T-helper 17 cell (primary cell): ENCODE data around the gene PET117. TPM values are rescaled to one million over a fixed set of nuclear protein-coding genes. Genes with fewer than 3 reads are reported as not detected.
A peak's percentile ranks its signal among the peaks of the same experiment; 100 is the strongest.
"Not testable (repeated sequence)": the region's sequence is repeated elsewhere in the genome, so short reads cannot be mapped to it uniquely, and the experiment has no call there.

Experiments used
- ATAC-seq: fragments of 150-1000 bp; cut with Tn5 transposase; 2 replicates; pipeline ENCODE4 v1.10.0; 2021; ENCODE audit warnings: mild to moderate bottlenecking, moderate library complexity
- DNase-seq, 3 donors: peaks; one replicate each; pipeline versions ENCODE4 v3.0.0 to v3.0.0-alpha.2; 2020 to 2021
- H3K9me3 ChIP-seq: one replicate; pipeline ENCODE4 v1.7.0; 2013; ENCODE audit warnings: low read length, mild to moderate bottlenecking; ENCODE audit not compliant: control insufficient read depth, poor library complexity, severe bottlenecking
- H3K27ac Mint-ChIP-seq: one replicate; pipeline ENCODE4 v1.8.0; 2022; ENCODE audit warnings: mild to moderate bottlenecking, moderate library complexity, mixed read lengths
- H3K27me3 Mint-ChIP-seq: one replicate; pipeline ENCODE4 v1.8.0; 2022; ENCODE audit warnings: mixed read lengths
- H3K36me3 Mint-ChIP-seq: one replicate; pipeline ENCODE4 v1.8.0; 2022; ENCODE audit warnings: low read depth, mixed read lengths
- H3K4me1 Mint-ChIP-seq: one replicate; pipeline ENCODE4 v1.8.0; 2022; ENCODE audit warnings: mild to moderate bottlenecking, mixed read lengths
- H3K4me3 Mint-ChIP-seq: one replicate; pipeline ENCODE4 v1.8.0; 2022; ENCODE audit warnings: mild to moderate bottlenecking, moderate library complexity, mixed read lengths
- total RNA-seq, 4 donors: library from RNA in 2 of 4; stranded (reverse) in 2 of 4; gene quantifications; one replicate each; pipeline ENCODE4 v1.2.3 and lab custom pipeline; 2022 to 2026

Gene PET117
- total RNA-seq, 2 donors from 2014 or later, result 10.5 to 11.5 TPM

- H3K4me1 Mint-ChIP-seq, H3K4me3 Mint-ChIP-seq, H3K9me3 ChIP-seq, ATAC-seq, H3K27ac Mint-ChIP-seq, DNase-seq, H3K27me3 Mint-ChIP-seq, H3K36me3 Mint-ChIP-seq: not testable (repeated sequence)
Observed at GRCh38 chr20:18128574-18128973, 9.1 kb upstream of the PET117 start.

GRCh38 chr20:18132663-18133062, 5.0 kb upstream of the PET117 start:
- peaks cover 4% of the 10 kb centered on the region for H3K4me1 Mint-ChIP-seq
- no peak for DNase-seq
- no peaks in the 10 kb centered on the region for H3K36me3 Mint-ChIP-seq
- peaks cover 6% of the 10 kb centered on the region for H3K27me3 Mint-ChIP-seq
- H3K9me3 ChIP-seq, result no peaks in the 10 kb centered on the region
- ATAC-seq, result no peak
- H3K4me3 Mint-ChIP-seq, result no peak overlapping the region
- H3K27ac Mint-ChIP-seq, result no peak overlapping the region

- H3K9me3 ChIP-seq, result no peaks in the 10 kb centered on the region
- Mint-ChIP-seq H3K27me3 (peaks cover 6% of the 10 kb centered on the region), H3K36me3 (no peaks in the 10 kb centered on the region), H3K4me3 (no peak overlapping the region), H3K4me1 (peaks cover 11% of the 10 kb centered on the region), H3K27ac (no peak overlapping the region)
- no peak for DNase-seq
- ATAC-seq, result no peak
Observed at GRCh38 chr20:18133962-18134361, 3.7 kb upstream of the PET117 start.

- H3K4me3 Mint-ChIP-seq, result peak overlapping the region; percentile 88
- ATAC-seq, result no peak
- H3K9me3 ChIP-seq, result no peaks in the 10 kb centered on the region
- H3K27me3 Mint-ChIP-seq, result no peaks in the 10 kb centered on the region
- peaks cover 26% of the 10 kb centered on the region for H3K4me1 Mint-ChIP-seq
- DNase-seq, result no peak
- no peaks in the 10 kb centered on the region for H3K36me3 Mint-ChIP-seq
- peak overlapping the region; percentile 91 for H3K27ac Mint-ChIP-seq
Observed at GRCh38 chr20:18138266-18138582, 561 bp downstream of the PET117 start.

- Mint-ChIP-seq H3K27ac (peak overlapping the region; percentile 91), H3K4me3 (peak overlapping the region; percentile 88), H3K36me3 (no peaks in the 10 kb centered on the region), H3K27me3 (no peaks in the 10 kb centered on the region), H3K4me1 (peaks cover 26% of the 10 kb centered on the region)
- ATAC-seq (no peak), DNase-seq (no peak)
- no peaks in the 10 kb centered on the region for H3K9me3 ChIP-seq
Observed at GRCh38 chr20:18138639-18139583, 1.2 kb downstream of the PET117 start.

GRCh38 chr20:18139832-18140231, 2.2 kb downstream of the PET117 start:
- Mint-ChIP-seq H3K36me3 (no peaks in the 10 kb centered on the region), H3K4me1 (peaks cover 29% of the 10 kb centered on the region), H3K27me3 (no peaks in the 10 kb centered on the region), H3K27ac (peak overlapping the region; percentile 91), H3K4me3 (peak overlapping the region; percentile 88)
- ATAC-seq (no peak), DNase-seq (no peak)
- H3K9me3 ChIP-seq, result no peaks in the 10 kb centered on the region

GRCh38 chr20:18144541-18145099, 7.0 kb downstream of the PET117 start:
- no peak for ATAC-seq
- H3K27me3 Mint-ChIP-seq, result no peaks in the 10 kb centered on the region
- no peak overlapping the region for H3K27ac Mint-ChIP-seq
- H3K4me1 Mint-ChIP-seq, result peaks cover 17% of the 10 kb centered on the region
- DNase-seq, result no peak
- H3K4me3 Mint-ChIP-seq, result no peak overlapping the region
- H3K36me3 Mint-ChIP-seq, result no peaks in the 10 kb centered on the region
- no peaks in the 10 kb centered on the region for H3K9me3 ChIP-seq

GRCh38 chr20:18154342-18154741, 16.7 kb downstream of the PET117 start:
- Mint-ChIP-seq H3K4me3 (no peak overlapping the region), H3K36me3 (peaks cover 5% of the 10 kb centered on the region), H3K4me1 (peaks cover 8% of the 10 kb centered on the region), H3K27ac (no peak overlapping the region), H3K27me3 (no peaks in the 10 kb centered on the region)
- ATAC-seq (no peak), DNase-seq (no peak)
- H3K9me3 ChIP-seq, result no peaks in the 10 kb centered on the region

GRCh38 chr20:18156045-18156444, 18.4 kb downstream of the PET117 start:
- Mint-ChIP-seq H3K4me3 (no peak overlapping the region), H3K27ac (no peak overlapping the region), H3K27me3 (no peaks in the 10 kb centered on the region), H3K4me1 (peaks cover 8% of the 10 kb centered on the region), H3K36me3 (peaks cover 8% of the 10 kb centered on the region)
- no peak for ATAC-seq
- DNase-seq, result no peak
- H3K9me3 ChIP-seq, result no peaks in the 10 kb centered on the region

GRCh38 chr20:18164356-18164755, 26.7 kb downstream of the PET117 start:
- Mint-ChIP-seq H3K4me1 (peaks cover 36% of the 10 kb centered on the region), H3K36me3 (peaks cover 18% of the 10 kb centered on the region), H3K4me3 (no peak overlapping the region), H3K27me3 (no peaks in the 10 kb centered on the region), H3K27ac (peak overlapping the region; percentile 77)
- DNase-seq (no peak), ATAC-seq (no peak)
- H3K9me3 ChIP-seq, result no peaks in the 10 kb centered on the region

- DNase-seq, result no peak
- peaks cover 15% of the 10 kb centered on the region for H3K36me3 Mint-ChIP-seq
- peak overlapping the region; percentile 77 for H3K27ac Mint-ChIP-seq
- H3K4me1 Mint-ChIP-seq, result peaks cover 36% of the 10 kb centered on the region
- no peaks in the 10 kb centered on the region for H3K27me3 Mint-ChIP-seq
- no peaks in the 10 kb centered on the region for H3K9me3 ChIP-seq
- peak overlapping the region; percentile 9 for H3K4me3 Mint-ChIP-seq
- no peak for ATAC-seq
Observed at GRCh38 chr20:18165553-18165952, 27.9 kb downstream of the PET117 start.

- Mint-ChIP-seq H3K27me3 (no peaks in the 10 kb centered on the region), H3K27ac (no peak overlapping the region), H3K36me3 (peaks cover 18% of the 10 kb centered on the region), H3K4me3 (no peak overlapping the region), H3K4me1 (peaks cover 36% of the 10 kb centered on the region)
- ATAC-seq (no peak), DNase-seq (no peak)
- no peaks in the 10 kb centered on the region for H3K9me3 ChIP-seq
Observed at GRCh38 chr20:18166241-18166881, 28.7 kb downstream of the PET117 start.

- H3K27ac Mint-ChIP-seq, result no peak overlapping the region
- no peaks in the 10 kb centered on the region for H3K27me3 Mint-ChIP-seq
- DNase-seq (no peak), ATAC-seq (no peak)
- H3K36me3 Mint-ChIP-seq, result peaks cover 17% of the 10 kb centered on the region
- no peaks in the 10 kb centered on the region for H3K9me3 ChIP-seq
- no peak overlapping the region for H3K4me3 Mint-ChIP-seq
- peaks cover 36% of the 10 kb centered on the region for H3K4me1 Mint-ChIP-seq
Observed at GRCh38 chr20:18166950-18167349, 29.3 kb downstream of the PET117 start.
